Smooth muscle cell (in vitro differentiated cells): ENCODE data around the gene ADAM23. TPM values are rescaled to one million over a fixed set of nuclear protein-coding genes. Genes with fewer than 3 reads are reported as not detected.
A peak's percentile ranks its signal among the peaks of the same experiment; 100 is the strongest.

Experiments
- DNase-seq: peaks from one replicate; lab custom pipeline; 2025; ENCODE audit not compliant: unreplicated experiment; lab: John Stamatoyannopoulos, UW
- H2AFZ ChIP-seq: fragments of 200-600 bp; sonication (generic); 2 replicates; pipeline ENCODE4 v1.6.0; 2016; ENCODE audit warnings: antibody characterized with exemption, low read depth, mild to moderate bottlenecking
- H3F3A ChIP-seq: fragments of 200-600 bp; sonication (generic); 2 replicates; pipeline ENCODE4 v1.6.0; 2017; ENCODE audit warnings: antibody characterized with exemption, low read depth
- H3K27ac ChIP-seq: fragments of 200-600 bp; sonication (generic); 2 replicates; pipeline ENCODE4 v1.5.1; 2016; ENCODE audit warnings: low read depth, mild to moderate bottlenecking
- H3K27me3 ChIP-seq: fragments of 200-600 bp; sonication (generic); 2 replicates; pipeline ENCODE4 v1.6.1; 2016; ENCODE audit warnings: low read depth, mild to moderate bottlenecking
- H3K36me3 ChIP-seq: fragments of 200-600 bp; sonication (generic); 2 replicates; pipeline ENCODE4 v1.5.1; 2016; ENCODE audit warnings: low read depth
- H3K4me1 ChIP-seq: fragments of 200-600 bp; sonication (generic); 2 replicates; pipeline ENCODE4 v1.5.1; 2016; ENCODE audit warnings: low read depth
- H3K4me2 ChIP-seq: fragments of 200-600 bp; sonication (generic); 2 replicates; pipeline ENCODE4 v1.6.0; 2016; ENCODE audit warnings: mild to moderate bottlenecking
- H3K4me3 ChIP-seq: fragments of 200-600 bp; sonication (generic); 2 replicates; pipeline ENCODE4 v1.5.1; 2016; ENCODE audit warnings: mild to moderate bottlenecking
- H3K79me2 ChIP-seq: fragments of 200-600 bp; sonication (generic); 2 replicates; pipeline ENCODE4 v1.6.0; 2016; ENCODE audit warnings: low read depth, mild to moderate bottlenecking
- H3K9ac ChIP-seq: fragments of 200-600 bp; sonication (generic); 2 replicates; pipeline ENCODE4 v1.6.0; 2016; ENCODE audit warnings: low read depth
- H3K9me3 ChIP-seq: fragments of 200-600 bp; sonication (generic); replicated peaks from 2 replicates; pipeline ENCODE4 v1.5.1; 2016; ENCODE audit warnings: low read depth
- H4K20me1 ChIP-seq: fragments of 200-600 bp; sonication (generic); 2 replicates; pipeline ENCODE4 v1.6.0; 2016; ENCODE audit warnings: low read depth
- CTCF ChIP-seq: fragments of 200-600 bp; sonication (generic); IDR thresholded peaks from 2 replicates; pipeline ENCODE4 v1.5.1; 2017; ENCODE audit warnings: borderline replicate concordance, mild to moderate bottlenecking, antibody characterized with exemption; ENCODE audit not compliant: insufficient read depth, poor library complexity, severe bottlenecking
- WGBS: methylation state at CpG from one replicate; pipeline ENCODE4 v1.1.7; 2016; ENCODE audit warnings: low lambda C conversion rate; 5-methylcytosine and 5-hydroxymethylcytosine counted together
- polyA plus RNA-seq: library from polyadenylated mRNA; unstranded; fragments of >200 nt; fragmentation: Nextera tagmentation; extraction: Ambion mirVana; gene quantifications from 2 replicates; pipeline ENCODE4 v1.2.1, GENCODE V29; 2016
- total RNA-seq: library from RNA; depleted of rRNA; stranded (reverse); fragments of >200 nt; gene quantifications from 2 replicates; pipeline ENCODE4 v1.2.3, GENCODE V29; 2014

ADAM23 gene
- total and polyA plus RNA-seq, 2 experiments from 2014 or later = 7.0 to 18.2 TPM

DNA sequence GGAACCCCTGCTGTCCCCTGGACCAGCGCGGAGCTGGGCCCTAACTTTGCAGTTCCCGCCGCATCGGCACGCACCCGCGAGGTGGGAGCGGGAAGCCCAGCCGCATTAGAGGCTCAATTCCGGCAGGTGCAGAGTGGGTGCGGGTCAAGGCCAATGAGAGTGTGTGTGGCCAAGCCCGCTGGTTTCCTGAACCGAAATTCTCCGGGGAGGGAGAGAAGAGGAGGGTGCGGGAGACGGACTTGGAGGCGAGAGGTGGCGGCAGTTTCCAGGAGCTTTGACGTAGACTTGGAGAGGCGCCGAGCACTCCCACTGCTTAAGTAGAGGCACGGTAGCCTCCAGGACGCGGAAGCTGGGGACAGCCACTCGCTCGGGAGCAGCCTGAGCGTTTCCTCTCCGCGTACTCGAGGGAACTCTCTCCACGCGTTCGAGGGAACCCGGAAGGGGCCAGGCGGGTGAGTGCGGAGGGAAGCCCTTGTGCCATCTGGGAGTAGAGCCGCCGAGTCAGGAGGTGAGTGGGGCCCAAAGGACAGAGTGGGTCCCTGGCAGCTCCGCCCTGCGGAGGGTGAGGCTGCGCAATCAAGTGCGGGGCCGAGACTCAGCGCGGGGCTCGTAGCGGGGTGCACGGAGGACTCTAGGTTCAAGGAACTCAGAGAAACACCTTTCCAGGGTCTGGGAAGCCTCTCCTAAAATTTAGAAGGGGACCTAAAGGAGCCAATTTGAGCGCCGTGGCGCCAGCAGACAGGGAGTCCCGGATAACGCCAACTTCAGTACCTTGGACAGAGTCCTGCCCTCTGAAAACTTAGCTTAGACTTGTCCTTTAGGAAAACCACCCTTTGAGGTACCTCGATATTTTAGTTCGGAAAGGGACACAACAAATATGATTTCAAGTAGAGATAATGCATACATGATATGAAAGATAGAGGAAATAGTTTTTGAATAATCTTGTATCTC is 199.0 kb downstream of the ADAM23 start, which contains the start of gene FAM237A:
TSS of gene FAM237A (plus strand) at position 413 of the 951 bp plus-strand sequence. CDS start 1,750 bp downstream, outside the sequence.
- H3K4me2 ChIP-seq = peak within 1 kb of the TSS; percentile 41
- DNase-seq = peak; percentile 3

GRCh38 chr2:206647985-206648384 is 204.7 kb downstream of the ADAM23 start:
- Histone ChIP-seq H3K9me3 (no peaks in the 10 kb centered on the region), H3F3A (no peaks in the 10 kb centered on the region), H3K4me3 (no peak overlapping the region), H3K4me2 (no peak overlapping the region), H3K9ac (no peak overlapping the region), H2AFZ (no peak overlapping the region), H3K27me3 (no peaks in the 10 kb centered on the region), H3K36me3 (no peaks in the 10 kb centered on the region), H3K4me1 (no peaks in the 10 kb centered on the region), H3K79me2 (no peaks in the 10 kb centered on the region), H3K27ac (no peak overlapping the region), H4K20me1 (no peaks in the 10 kb centered on the region)
- WGBS = 72% methylated on average over 1 of the region's 1 CpG
- TF ChIP-seq CTCF = no peak
- no peak for DNase-seq

More for the DNA sequence above, 199.0 kb downstream of the ADAM23 start, which contains the start of gene FAM237A:
- WGBS = 5% methylated on average over 55 of the region's 56 CpGs
- H3K36me3 ChIP-seq = no peaks in the 10 kb centered on the region
- no peak for TF ChIP-seq CTCF
- no peaks in the 10 kb centered on the region for H3K9me3 ChIP-seq
- no peak within 1 kb of the TSS for H3K4me3 ChIP-seq
- H3F3A ChIP-seq = no peaks in the 10 kb centered on the region
- H3K79me2 ChIP-seq = no peaks in the 10 kb centered on the region
- H4K20me1 ChIP-seq = no peaks in the 10 kb centered on the region
- H3K27me3 ChIP-seq = peaks cover 26% of the 10 kb centered on the region
- peaks cover 3% of the 10 kb centered on the region for H3K4me1 ChIP-seq
- no peak within 1 kb of the TSS for H2AFZ ChIP-seq
- no peak within 1 kb of the TSS for H3K27ac ChIP-seq
- H3K9ac ChIP-seq = no peak within 1 kb of the TSS

- no peaks in the 10 kb centered on the region for H3K36me3 ChIP-seq
- H3K4me3 ChIP-seq = no peak overlapping the region
- no peak overlapping the region for H2AFZ ChIP-seq
- no peak overlapping the region for H3K9ac ChIP-seq
- H4K20me1 ChIP-seq = no peaks in the 10 kb centered on the region
- 100% methylated on average over 1 of the region's 1 CpG for WGBS
- H3K27me3 ChIP-seq = no peaks in the 10 kb centered on the region
- H3K79me2 ChIP-seq = no peaks in the 10 kb centered on the region
- TF ChIP-seq CTCF = no peak
- no peak overlapping the region for H3K27ac ChIP-seq
- no peaks in the 10 kb centered on the region for H3K9me3 ChIP-seq
- H3F3A ChIP-seq = no peaks in the 10 kb centered on the region
- no peaks in the 10 kb centered on the region for H3K4me1 ChIP-seq
- DNase-seq = no peak
- no peak overlapping the region for H3K4me2 ChIP-seq
These were observed 213.8 kb downstream of the ADAM23 start for GRCh38 chr2:206657087-206657486.
